AG10803 (cell line): Measurements from ENCODE around the gene KIAA1549.
A peak's percentile ranks its signal among the peaks of the same experiment; 100 is the strongest.

Experiments
- DNase-seq: peaks from one replicate; pipeline ENCODE4 v3.0.0; 2010; ENCODE audit warnings: low read depth
- H3K4me3 ChIP-seq: 2 replicates; pipeline ENCODE4 v1.5.1; 2011; ENCODE audit warnings: mild to moderate bottlenecking, low read length, control low read depth
- TF ChIP-seq, protein P1 (sequence below): conservative IDR thresholded peaks from 2 replicates; pipeline ENCODE4 v1.5.1; 2011; ENCODE audit warnings: mild to moderate bottlenecking, low read length, control low read depth, inconsistent platforms

Gene KIAA1549

GRCh38 chr7:139016931-139017511 is 35.8 kb upstream of the KIAA1549 start:
- TF ChIP-seq, protein P1, sequence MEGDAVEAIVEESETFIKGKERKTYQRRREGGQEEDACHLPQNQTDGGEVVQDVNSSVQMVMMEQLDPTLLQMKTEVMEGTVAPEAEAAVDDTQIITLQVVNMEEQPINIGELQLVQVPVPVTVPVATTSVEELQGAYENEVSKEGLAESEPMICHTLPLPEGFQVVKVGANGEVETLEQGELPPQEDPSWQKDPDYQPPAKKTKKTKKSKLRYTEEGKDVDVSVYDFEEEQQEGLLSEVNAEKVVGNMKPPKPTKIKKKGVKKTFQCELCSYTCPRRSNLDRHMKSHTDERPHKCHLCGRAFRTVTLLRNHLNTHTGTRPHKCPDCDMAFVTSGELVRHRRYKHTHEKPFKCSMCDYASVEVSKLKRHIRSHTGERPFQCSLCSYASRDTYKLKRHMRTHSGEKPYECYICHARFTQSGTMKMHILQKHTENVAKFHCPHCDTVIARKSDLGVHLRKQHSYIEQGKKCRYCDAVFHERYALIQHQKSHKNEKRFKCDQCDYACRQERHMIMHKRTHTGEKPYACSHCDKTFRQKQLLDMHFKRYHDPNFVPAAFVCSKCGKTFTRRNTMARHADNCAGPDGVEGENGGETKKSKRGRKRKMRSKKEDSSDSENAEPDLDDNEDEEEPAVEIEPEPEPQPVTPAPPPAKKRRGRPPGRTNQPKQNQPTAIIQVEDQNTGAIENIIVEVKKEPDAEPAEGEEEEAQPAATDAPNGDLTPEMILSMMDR = peak; percentile 80
- peak; percentile 73 for DNase-seq
- H3K4me3 ChIP-seq = no peak overlapping the region

GRCh38 chr7:139011373-139011772 is 30.2 kb upstream of the KIAA1549 start:
- no peak overlapping the region for H3K4me3 ChIP-seq
- DNase-seq = no peak
- TF ChIP-seq, protein P1 = no peak

DNA sequence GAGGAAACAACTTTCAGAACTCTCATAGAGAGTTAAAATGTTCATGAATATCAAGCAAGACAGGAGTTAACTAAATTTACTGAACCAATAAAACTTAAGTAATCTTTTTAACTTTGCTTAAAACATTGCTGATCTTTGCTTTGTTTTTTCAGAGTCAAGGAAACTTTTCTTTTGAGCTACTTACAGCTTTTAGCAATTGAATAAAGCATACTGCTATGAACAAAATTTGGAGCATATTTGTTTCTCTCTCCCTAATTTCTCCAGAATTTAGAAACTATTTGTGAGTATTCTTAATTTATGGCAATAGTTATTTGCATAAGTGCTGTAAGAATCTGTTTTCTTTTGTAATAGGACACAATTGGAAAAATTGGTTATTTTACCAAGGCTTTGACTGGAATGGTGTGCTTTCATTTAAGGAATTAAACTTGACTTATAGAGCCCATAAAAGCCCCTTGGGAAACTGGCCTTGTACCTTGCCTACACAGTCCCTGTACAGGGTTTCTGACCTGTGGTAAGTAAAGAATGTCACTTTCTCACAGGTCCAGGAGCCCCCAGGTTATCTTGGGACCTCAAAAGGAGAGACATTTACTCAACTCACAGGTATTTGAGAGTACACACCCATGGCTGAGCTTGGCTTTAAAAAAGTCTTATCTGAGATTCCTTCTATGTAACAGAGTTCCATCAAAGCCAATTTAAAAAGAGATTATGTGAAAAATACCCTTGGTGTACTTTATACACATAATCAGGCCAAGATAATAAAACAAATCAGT is 23.3 kb upstream of the KIAA1549 start:
- no peak for DNase-seq
- TF ChIP-seq, protein P1 = no peak
- H3K4me3 ChIP-seq = no peak overlapping the region

GRCh38 chr7:138999414-138999813 is 18.2 kb upstream of the KIAA1549 start:
- TF ChIP-seq, protein P1 = no peak
- H3K4me3 ChIP-seq = no peak overlapping the region
- no peak for DNase-seq

DNA sequence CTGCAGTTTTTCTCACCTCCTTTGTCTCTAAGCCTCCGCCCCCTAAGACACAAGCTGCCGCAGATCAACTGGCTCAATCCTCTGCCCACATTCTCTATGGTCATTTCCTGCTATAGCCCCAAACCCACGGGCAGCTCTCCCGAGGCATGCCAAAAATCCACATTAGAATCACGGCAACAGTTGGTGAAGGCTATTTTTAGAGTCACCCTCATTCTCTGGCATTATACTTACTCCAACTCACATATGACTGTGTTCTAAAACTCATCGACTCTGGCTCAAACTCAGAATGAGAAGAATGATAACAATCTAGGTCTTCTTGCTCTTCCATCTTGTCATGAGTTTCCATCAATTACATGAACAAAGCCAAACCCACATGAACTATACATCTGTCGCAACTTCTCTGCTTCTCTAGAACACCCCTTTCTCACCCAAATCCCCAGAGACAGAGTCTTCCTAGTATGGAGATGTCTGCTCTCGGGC is 10.9 kb upstream of the KIAA1549 start:
- H3K4me3 ChIP-seq = no peak overlapping the region
- TF ChIP-seq, protein P1 = no peak
- DNase-seq = peak; percentile 98

DNA sequence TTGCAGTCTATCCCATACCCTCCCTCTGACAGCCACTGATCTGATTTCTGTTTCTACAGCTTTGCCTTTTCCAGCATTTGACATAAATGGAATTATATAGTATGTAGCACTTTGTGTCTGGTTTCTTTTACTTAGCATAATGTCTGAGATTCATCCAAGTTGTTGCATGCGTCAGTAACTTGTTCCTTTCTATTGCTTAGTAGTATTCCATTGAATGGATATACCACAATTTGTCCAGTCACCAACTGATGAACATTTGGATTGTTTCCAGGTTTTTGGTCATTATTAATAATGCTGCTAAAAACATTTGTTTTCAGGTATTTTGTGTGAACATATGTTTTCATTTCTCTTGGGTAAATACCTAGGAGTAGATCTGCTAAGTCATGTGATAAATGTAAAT is 6.5 kb upstream of the KIAA1549 start:
- H3K4me3 ChIP-seq = no peak overlapping the region
- TF ChIP-seq, protein P1 = no peak
- DNase-seq = no peak

GRCh38 chr7:138982204-138982623 is 1.0 kb upstream of the KIAA1549 start:
- DNase-seq = no peak
- H3K4me3 ChIP-seq = peak overlapping the region; percentile 64
- TF ChIP-seq, protein P1 = no peak
